ENCODE measurements around the gene EPB41L3.
"Not testable (repeated sequence)": the region's sequence is repeated elsewhere in the genome, so short reads cannot be mapped to it uniquely, and the experiment has no call there.

The EPB41L3 gene

DNA sequence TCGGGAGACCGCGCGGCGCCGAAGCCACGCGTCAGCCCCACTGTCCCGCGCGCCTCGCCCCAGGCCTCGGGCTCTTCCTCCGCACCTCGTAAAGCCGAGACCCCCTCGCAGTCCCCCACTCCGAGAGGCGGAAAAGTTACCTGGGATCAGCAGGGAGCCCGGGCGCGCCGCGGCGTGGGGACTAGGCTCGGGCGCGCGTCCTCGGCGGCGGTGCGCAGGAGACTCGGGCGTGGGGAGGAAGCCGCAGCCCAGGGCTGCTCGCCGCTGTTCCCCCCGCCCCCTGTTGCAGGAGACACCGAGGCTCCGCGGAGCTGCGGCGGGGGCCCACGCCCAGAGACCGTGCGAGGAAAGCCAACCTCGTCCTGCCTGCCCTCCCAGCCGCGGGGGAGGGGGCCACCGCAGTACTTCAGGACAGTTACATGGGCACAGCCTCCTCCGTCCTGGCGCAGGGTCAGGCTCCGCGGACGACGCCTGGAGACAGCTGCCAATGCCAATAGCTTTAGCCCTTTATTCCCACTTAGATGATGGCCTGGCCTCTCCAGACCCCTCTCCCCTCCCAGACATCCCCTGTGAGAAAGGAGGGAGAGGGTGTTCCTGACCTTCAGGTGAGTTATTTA lies at the start of gene EPB41L3:
EPB41L3 (minus strand) TSS at position 225 of the 617 bp plus-strand sequence. CDS start 54,814 bp downstream, outside the sequence.
- no peak for DNase-seq (ENCODE audit: low read depth)

DNA sequence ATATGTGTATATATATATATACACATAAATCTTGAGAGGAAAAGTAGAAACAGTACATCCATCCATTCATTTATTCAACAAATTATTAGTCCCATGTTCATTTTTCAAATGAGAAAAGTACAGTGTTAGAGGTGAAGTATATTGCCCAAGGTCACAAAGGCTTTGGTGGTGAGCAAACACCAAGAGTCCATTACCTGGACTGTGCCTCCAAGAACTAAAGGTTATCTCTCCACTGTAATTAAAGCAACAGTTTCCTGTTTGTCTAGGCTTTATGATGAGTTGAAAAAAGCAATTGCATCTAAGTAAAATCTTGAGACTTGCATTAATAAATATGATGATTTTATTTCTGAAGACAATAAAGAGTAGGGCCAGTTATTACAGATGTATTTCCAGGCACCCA lies 44.7 kb upstream of the EPB41L3 start:
- no peak for DNase-seq (ENCODE audit: low read depth)

DNA sequence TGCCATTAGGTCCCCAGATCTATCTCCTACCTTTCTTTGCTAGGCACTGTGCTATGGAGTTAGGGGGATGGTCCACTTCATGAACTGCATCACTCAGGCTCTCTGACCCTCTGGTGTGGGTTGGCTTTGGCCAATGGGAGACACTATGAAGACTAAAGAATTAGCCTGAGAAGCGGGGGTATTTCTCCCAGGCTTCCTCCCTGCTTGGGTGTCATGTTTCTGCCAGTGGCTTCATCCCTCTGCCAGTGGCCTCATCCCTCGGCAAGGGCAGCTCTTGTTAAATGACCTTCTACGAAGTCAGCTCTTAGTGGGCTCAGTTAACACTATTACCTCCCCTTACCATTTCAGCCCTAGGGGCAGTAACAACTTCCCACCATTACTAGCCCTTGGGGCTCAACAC lies 41.9 kb upstream of the EPB41L3 start:
- DNase-seq (ENCODE audit: low read depth), result no peak

DNA sequence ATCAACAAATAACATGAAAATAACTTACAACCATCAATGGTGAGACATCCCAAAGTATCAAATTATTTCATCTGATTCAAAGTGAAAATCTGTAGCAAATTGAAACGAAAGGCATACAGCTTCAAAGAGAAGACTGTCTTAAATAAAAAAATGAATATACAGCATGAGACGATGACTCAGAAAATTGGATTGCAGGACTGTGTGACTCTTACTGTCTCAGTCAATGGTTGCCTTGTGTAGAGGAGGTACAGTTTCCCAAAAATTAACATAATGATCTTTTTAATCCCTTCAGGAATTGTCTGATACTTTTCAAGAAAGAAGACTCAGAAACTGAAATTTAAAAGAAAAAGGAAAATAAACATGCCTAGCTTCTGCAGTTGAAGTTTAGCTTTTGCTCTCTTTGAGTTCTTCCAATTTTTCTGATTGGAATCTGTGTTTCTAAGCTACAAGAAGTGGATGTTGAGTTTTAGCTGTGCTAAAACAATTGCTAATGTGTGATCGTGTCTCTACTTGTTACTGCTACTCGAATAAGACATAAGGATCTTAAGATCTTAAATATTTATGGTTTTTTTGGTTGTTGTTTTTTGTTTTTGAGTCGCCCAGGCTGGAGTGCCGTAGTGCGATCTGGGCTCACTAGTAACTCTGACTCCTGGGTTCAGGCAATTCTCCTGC lies 41.1 kb upstream of the EPB41L3 start:
- DNase-seq (ENCODE audit: low read depth), result no peak

DNA sequence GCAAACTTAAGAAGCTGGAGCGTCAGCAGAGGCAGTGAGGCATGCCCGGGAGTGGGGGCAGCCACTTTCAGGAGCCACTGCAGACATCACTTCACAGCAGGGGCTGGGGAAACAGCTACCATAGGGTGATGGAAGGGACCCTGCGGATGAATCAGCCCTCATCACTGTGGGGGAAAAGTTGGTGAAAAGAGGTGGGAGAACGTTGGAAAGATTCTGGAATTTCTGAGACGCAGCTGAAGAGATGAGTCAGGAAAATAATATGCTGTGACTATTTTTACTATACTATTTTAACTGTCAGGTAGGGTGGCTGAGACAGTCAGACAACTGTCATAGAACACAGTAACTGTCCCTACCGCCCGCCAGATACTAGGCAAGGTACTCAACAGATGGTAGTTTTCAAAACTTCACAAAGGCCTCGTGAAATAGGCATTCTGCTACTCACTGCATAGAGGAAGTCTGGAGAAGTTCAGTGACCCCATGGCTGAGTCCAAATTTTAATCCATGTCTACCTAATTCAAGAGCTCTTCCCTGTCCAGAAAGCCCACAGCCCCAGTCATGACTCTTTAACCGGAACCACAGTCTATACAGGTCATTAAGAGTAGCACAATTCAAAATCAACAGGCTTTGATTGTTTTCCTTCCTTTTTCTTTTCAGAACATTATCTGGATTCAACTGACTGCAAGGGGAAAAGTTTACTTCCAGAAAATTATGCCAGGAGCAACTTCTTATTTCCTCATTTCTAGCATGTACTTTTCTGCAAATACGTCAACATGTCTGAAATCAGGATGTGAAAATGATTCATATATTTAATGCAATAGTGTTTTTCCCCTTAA lies 39.3 kb upstream of the EPB41L3 start:
- DNase-seq (ENCODE audit: low read depth), result no peak

DNA sequence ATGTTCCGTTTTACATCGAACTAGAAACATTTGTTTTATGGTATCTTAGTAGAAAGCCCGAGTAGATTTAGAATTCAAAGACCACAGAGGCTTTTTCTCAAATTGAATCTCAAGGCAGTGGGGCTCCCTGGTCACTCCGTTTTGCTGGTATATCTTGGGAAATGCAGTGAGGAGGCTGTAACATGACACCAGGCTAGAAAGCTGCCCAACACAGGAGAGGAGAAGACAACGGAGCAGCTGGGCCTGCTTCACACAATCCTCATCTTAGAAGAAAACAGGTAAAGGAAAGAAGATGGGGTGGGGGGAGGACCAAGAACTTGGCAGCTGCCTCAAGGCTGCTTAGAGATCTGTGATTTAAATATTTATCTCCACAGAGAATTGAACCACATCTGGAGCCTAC lies 38.3 kb upstream of the EPB41L3 start:
- DNase-seq (ENCODE audit: low read depth), result no peak

DNA sequence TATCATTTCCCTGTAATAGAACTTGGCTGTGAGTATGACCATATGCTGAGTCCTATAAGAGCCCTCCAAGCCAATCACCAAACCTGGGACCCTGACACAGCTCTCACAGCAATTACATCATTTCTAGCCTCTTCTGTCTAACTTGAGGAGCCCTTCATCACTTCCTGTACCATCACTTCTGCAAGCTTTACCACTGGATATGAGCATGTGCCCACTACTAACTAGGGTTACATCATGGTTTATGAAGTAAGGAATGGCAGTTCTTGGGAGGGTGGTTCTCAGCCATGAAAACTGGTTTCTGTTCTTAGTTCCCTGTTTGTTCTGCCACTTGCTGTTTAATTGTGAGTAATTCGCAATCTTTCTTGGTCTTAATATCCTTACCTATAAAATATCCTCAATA lies 31.0 kb upstream of the EPB41L3 start:
- DNase-seq (ENCODE audit: low read depth), result no peak

DNA sequence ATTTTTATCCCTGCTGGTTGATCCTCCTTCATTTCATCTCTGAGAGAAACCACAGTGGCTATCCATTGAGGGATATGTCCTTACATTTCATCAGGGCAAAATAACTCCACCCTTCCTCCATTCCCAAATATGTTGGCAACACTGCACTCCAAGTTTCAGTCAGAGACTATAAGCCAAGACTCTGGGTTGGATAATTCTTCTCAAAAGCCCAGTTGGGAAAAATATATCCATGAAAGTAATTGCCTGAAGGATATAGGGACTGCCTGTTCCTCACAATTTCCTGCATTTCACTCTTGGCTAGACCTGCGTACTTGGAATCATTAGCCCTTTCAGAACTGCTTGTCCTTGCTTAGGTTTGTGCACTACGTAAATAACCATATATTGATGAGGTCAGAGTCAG lies 27.9 kb upstream of the EPB41L3 start:
- DNase-seq (ENCODE audit: low read depth), result no peak

DNA sequence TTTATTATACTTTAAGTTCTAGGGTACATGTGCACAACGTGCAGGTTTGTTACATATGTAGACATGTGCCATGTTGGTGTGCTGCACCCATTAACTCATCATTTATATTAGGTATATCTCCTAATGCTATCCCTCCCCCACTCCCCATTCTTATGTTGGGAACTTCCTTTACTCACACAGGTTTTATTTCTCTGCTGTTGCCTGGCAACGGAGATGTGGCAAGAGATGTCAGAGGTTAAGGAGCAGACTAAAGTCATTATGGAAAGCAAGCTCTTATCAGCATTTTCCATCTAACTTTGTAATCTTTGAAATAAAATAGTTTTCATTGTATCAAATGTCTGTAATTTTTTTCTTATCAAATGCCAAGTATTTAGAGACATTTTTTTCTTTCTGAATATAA lies 26.8 kb upstream of the EPB41L3 start:
- DNase-seq (ENCODE audit: low read depth), result not testable (repeated sequence)

DNA sequence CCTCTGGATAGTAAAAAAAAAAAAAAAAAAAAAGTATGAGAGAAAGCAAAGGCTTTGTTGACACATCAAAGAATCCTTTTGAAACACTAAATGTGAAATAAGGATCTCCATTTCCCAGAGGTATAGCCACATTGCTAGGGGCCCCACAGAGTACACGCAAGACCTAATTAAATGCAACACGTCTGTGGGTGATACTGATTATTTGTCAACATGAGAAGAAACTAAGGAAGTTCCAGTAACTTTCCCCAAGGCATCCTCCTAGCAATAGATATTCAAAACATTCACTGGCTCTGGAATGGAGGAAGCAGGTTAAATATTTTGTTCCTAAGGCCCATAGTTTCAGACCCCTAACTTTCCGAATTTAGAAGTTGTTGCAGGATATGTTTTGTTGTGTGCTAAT lies 24.6 kb upstream of the EPB41L3 start:
- DNase-seq (ENCODE audit: low read depth), result no peak

DNA sequence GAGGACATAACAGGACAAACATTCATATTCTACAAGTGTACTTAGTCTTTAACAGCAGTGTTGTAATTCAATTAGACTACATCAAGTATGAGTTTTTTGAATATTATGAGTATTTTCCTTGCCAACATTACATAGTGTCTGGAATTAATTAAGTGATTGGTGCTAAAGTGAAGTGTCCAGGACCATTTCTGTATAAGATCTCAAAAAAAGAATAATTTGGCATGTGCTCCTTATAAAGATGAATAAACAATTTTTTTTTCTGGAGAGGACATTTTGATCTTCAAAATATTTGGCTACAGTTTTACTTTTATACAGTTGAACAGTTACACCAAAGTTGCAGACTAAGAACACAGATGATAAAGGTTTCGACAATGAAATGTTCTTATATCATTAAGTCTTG lies 15.1 kb upstream of the EPB41L3 start:
- no peak for DNase-seq (ENCODE audit: low read depth)

DNA sequence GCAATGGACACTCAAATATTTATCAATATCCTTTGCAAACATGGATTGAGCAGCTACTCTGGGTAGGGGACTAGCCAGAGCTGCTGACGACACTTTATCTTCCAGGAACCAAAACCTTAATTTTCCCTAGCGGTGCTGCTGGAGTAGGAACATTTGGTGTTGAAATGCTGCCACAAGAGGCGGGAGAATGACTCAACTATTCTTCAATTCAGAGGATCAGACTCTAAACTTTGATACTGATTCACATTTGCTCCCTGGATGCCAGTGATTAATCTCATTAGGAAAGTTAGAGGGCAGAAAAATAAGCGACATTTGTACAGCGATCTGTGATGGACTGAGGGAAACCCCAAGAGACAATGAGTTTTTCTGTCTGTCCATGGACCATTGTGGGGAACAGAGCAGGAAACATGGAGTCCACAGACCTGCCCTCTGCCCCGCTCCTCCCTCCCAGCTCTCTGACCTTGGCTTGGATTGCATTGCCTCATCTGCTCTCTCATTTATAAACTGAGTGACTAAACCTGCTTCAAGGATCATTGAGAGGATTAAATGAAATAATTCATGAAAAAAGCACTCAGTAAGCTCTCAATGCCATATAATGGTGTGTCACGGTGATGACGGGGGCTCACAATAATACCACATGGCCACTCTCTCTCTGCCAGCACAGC lies 12.6 kb upstream of the EPB41L3 start:
- no peak for DNase-seq (ENCODE audit: low read depth)

DNA sequence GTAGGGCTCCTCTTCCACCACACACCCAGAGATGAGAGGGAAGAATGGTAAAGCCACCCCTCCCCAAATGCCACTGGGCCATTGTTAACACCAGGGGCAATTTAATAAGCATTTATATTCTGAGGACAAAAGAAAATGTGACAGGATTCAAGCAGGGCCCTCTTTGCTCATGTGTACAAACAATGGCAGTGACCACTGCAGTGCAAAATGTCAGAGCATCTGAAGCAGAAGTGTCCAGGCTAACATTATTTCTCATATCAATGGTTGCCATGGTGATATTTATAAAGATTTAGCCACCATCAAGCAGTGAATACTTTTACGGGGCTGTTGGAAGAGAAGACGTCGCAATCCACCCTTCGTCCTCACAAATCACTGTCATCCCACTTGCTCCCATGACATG lies 10.8 kb upstream of the EPB41L3 start:
- DNase-seq (ENCODE audit: low read depth), result no peak

DNA sequence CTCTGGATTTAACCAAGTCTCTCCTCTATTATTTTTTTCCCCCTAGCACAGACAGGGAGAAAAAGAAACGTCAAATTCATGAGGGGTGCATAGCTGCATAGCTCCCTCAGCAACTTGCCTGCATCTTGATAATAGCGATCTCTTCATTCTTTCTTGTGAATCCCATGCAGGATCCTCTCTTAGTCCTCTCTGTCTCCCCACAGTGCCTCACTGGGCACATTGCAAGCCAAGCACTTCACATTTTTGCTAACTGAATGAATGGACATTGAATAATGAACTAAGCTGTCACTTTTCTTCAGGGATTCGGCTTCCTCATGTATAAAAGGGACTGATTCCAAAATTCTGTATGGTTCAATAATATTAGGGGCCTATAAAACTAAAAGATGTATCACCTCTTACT lies 2.9 kb upstream of the EPB41L3 start:
- no peak for DNase-seq (ENCODE audit: low read depth)

DNA sequence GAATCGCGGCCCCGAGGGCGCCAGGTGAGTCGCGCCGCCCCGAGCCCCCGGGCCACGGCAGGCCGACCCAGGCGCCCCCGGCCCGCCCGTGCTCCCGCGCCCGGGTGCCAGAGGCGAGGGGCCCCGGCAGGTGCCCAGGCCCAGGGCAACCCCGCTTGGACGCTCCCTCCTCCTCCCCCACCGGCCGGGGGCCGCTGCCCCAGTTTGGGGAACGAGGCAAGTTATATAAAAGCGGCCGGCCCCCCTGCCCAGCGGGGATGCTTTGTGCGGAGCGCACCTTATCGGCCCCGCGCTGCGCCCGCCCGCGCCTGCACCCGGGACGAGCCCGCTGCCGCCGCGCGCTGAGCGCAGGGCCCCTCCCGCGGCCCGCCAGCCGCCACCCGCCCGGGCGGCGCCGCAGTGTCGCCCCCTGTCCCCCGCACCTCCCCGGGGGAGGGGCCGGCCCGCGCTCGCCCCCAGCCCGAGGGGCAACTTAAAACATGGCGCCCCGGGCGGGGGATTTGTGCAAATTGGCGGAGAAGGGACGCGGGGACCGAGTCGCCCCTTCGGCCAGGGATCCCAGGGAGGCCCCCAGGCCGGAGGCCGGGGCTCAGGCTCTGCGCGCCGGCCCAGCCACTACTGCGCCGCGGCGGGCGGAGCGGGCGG lies 639 bp downstream of the EPB41L3 start:
- no peak for DNase-seq (ENCODE audit: low read depth)

DNA sequence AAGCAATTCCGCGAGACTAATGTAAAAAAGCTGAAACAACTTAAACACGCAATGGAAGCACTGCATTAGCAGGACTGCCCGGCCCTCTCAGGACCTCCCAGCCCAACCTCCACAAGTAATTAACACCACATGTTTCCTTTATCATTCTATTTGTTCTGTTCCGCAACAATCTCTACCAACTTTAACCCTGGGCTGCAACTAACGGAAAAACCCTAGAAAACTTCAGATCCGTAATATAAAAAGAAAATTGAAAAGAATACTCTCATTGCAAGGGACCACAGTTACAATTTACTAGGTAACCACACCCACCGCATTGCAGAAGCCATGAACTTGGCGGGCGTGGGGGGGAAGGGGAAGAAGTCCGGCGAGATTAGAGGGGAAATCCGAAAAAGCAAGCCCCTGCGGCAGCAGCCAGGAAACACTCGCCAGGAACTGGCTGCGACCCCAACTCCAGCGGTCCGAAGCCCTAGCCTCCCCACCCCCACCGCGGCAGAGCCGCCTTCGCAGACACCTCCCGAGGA lies 1.2 kb downstream of the EPB41L3 start:
- no peak for DNase-seq (ENCODE audit: low read depth)

DNA sequence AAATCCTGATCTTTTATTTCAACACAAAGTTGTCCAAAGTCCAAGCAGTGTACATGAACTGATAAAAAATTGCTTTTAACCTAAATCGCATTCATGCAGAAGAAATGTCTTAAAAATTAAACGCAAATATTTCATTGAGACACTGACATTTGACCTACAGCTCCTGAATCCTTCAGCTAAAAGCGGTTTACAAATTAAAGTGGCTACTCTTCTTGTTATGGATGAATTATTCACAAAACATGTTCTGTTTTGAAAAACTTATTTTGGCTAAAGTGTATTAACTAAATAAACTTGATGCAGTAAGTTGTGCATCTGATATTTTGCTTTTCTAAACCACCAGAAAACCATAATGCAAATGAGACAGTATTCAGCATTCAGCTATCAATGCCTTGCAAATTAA lies 2.2 kb downstream of the EPB41L3 start:
- DNase-seq (ENCODE audit: low read depth), result no peak

DNA sequence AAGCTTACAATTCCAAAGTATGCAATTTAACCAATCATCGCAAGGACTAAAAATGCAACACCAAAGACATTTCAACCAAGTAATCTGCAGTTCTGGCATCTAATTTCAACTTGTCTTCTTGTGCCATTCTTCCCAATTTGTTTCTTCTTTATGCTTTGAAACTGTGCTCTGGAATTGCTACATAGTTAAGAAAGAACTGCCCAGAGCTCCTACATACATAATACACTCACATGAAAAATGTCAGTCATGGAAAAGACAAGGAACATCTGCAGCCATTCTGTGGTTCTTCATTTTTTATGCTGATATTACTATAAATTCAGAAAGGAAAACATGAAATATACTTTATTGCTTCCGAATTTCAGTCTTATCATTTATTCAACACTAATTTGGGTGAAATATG lies 4.4 kb downstream of the EPB41L3 start:
- no peak for DNase-seq (ENCODE audit: low read depth)

DNA sequence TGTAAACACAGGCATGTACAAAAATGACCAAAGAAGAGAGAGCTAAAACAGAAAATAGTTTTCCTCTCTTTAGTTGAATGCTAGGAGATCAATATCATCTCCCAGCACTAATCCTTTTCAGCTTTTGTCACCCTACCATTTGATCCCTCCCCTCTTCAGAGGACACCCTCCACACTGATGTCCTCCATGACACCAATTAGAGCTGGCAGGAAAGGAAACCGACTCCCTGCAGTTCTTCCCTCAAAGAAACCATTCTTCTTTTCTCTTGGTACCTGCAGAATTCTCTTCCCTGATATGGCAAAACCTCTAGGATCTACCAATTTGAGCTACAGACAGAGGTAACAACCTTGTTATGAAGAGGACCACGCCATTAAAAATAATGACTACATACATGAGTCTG lies 5.3 kb downstream of the EPB41L3 start:
- no peak for DNase-seq (ENCODE audit: low read depth)

DNA sequence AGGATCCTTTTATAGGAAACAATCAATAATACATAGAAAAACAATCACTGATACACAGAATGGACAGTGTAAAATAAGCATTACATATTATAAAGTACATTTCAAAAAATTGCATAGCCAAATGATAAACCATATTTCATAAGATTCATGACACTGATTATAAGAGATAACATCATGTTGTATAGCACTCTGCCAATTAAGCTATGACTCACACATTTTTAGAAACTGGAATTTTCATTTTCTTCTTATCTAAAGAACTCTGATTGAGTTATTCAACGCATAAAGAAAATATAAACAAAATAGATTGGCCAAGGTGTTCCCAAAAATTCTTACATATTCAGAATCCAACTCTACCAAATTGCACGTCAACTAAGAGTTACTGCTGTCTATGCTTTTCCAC lies 5.9 kb downstream of the EPB41L3 start:
- DNase-seq (ENCODE audit: low read depth), result no peak

DNA sequence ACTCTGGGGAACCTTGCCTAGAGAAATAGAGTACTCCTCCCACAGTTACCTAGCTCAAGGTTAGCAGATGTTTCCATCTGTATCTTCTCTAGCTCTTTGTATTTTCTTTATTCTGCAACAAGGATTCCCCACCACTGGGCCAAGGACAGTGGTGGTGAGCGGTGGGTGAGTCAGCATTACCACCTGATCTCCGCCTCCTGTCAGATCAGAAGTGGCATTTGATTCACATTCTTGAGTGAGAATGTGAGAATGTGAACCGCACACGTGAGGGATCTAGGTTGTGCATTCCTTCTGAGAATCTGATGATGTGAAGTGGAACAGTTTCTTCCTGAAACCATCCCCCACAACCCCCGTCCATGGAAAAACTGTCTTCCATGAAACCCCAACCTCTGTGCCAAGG lies 9.0 kb downstream of the EPB41L3 start:
- no peak for DNase-seq (ENCODE audit: low read depth)

DNA sequence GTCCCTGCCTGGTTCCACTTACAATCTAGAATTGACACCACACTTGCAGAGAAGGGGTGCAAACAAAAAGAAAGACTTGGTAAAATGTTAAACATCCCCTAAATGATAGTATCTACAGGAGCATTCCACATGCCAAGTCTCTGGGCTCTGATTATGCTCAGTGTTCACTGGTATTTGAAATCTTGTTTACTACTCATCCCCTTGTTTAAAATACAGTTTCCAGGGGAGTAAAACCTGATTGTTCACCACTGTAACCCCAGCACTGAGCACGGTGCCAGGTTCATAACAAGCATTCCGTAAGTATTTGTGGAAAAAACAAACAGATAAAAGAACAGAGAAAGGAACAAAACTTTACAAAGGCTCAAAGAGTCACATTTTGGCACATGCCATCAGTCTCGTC lies 11.7 kb downstream of the EPB41L3 start:
- no peak for DNase-seq (ENCODE audit: low read depth)

All from T-helper 22 cell (primary cell).